ENCODE results near the gene DNLZ.

Gene DNLZ

GRCh38 chr9:136378170-136379002, 14.8 kb upstream of the DNLZ start:
- no peaks in the 10 kb centered on the region for H3K36me3 ChIP-seq (ENCODE audit: low read length)
- no peak overlapping the region for H2AFZ ChIP-seq (ENCODE audit: low read depth, low read length, severe bottlenecking)
- H3K9me3 ChIP-seq (ENCODE audit: insufficient read depth, low read length) = no peaks in the 10 kb centered on the region
- no peak overlapping the region for H3K9ac ChIP-seq (ENCODE audit: low read length)
- no peaks in the 10 kb centered on the region for H3F3A ChIP-seq (ENCODE audit: insufficient read depth)
- no peaks in the 10 kb centered on the region for H3K27me3 ChIP-seq (ENCODE audit: low read length)
- no peaks in the 10 kb centered on the region for H3K9me2 ChIP-seq (replicated peaks; ENCODE audit: insufficient read depth, low read length)
- no peaks in the 10 kb centered on the region for H3K79me2 ChIP-seq (ENCODE audit: insufficient read depth, low read length)
- H4K20me1 ChIP-seq (ENCODE audit: low read depth, low read length) = no peaks in the 10 kb centered on the region
- H3K27ac ChIP-seq (ENCODE audit: low read depth, low read length) = no peak overlapping the region
- H3K4me3 ChIP-seq (ENCODE audit: insufficient read depth, low read length, poor library complexity, severe bottlenecking) = no peak overlapping the region
- TF ChIP-seq EZH2phosphoT487 (conservative IDR thresholded peaks at IDR 0.05; ENCODE audit: low read length) (no peak), CTCF (IDR thresholded peaks at IDR 0.05; ENCODE audit: insufficient read depth, low read length, poor library complexity, severe bottlenecking) (no peak)
- H3K4me2 ChIP-seq (ENCODE audit: low read depth, low read length, poor library complexity, severe bottlenecking) = no peak overlapping the region

DNA sequence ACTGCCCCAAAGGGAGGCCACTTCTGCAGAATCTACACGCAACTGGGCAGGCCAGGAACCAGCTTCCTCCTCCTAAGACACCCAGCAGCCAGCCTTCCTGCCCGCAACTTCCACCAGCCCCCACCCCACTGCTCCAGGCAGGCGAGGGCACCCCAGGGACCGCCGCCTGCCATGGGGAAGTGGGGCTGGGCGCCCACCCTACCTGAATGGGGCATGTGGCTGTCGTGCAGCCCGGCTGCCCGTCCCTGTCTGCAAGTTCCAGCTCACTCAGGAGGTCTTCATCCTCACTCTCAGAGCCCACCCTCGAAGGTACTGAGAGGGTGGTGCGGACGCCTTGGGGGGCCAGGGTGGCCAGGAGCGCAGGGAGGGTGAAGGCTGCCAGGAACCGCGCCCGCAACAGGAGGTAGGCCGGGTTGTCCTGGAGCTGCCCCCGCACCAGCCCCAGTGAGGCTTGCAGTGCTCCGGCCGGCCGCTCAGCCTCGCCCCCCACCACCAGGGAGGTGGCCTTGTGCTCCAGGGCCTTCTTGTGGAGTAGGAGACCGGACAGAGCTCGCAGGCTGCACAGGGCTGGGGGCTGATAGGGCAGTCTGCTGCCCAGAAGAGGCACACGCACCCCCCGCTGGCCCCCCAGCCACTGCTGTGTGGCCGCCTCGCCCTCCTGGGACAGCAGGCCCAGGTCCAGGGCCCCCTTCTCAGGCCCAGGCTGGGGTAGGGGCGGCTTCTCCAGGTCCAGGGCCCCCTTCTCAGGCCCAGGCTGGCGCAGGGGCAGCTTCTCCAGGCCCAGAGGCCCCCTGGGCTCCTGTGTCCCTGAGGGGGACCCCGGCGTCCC, 14.0 kb upstream of the DNLZ start:
- Histone ChIP-seq H3K27me3 (ENCODE audit: low read length) (no peaks in the 10 kb centered on the region), H4K20me1 (ENCODE audit: low read depth, low read length) (no peaks in the 10 kb centered on the region), H3K79me2 (ENCODE audit: insufficient read depth, low read length) (no peaks in the 10 kb centered on the region), H3K27ac (ENCODE audit: low read depth, low read length) (no peak overlapping the region), H3K9me2 (replicated peaks; ENCODE audit: insufficient read depth, low read length) (no peaks in the 10 kb centered on the region), H3K4me2 (ENCODE audit: low read depth, low read length, poor library complexity, severe bottlenecking) (no peak overlapping the region), H3K9me3 (ENCODE audit: insufficient read depth, low read length) (no peaks in the 10 kb centered on the region), H3K4me3 (ENCODE audit: insufficient read depth, low read length, poor library complexity, severe bottlenecking) (no peak overlapping the region), H3F3A (ENCODE audit: insufficient read depth) (no peaks in the 10 kb centered on the region), H3K36me3 (ENCODE audit: low read length) (no peaks in the 10 kb centered on the region), H3K9ac (ENCODE audit: low read length) (no peak overlapping the region), H2AFZ (ENCODE audit: low read depth, low read length, severe bottlenecking) (no peak overlapping the region)
- no peak for TF ChIP-seq CTCF (IDR thresholded peaks at IDR 0.05; ENCODE audit: insufficient read depth, low read length, poor library complexity, severe bottlenecking)

DNA sequence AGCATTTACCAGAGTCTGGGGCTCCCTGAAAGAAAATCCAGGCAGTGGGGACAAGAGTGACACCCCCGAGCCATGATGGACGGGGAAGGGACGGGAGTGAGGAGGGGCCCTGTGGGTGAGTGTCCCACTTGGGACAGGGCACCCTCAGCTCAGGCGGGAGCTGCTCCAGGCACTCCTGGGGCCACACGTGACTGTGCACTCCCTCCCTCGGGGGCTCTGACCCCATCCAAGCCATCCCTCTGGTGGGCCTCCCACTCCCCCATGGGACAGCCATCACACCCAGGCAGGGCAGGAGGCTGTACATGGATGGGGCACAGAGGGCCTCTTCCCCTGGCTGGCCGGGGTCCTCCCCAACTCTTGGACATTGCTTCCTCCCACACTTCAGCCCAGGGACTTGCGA, 12.9 kb upstream of the DNLZ start:
- H2AFZ ChIP-seq (ENCODE audit: low read depth, low read length, severe bottlenecking) = no peak overlapping the region
- no peak for TF ChIP-seq EZH2phosphoT487 (conservative IDR thresholded peaks at IDR 0.05; ENCODE audit: low read length)
- TF ChIP-seq CTCF (IDR thresholded peaks at IDR 0.05; ENCODE audit: insufficient read depth, low read length, poor library complexity, severe bottlenecking) = no peak
- H4K20me1 ChIP-seq (ENCODE audit: low read depth, low read length) = no peaks in the 10 kb centered on the region
- H3K79me2 ChIP-seq (ENCODE audit: insufficient read depth, low read length) = no peaks in the 10 kb centered on the region
- H3K9me2 ChIP-seq (replicated peaks; ENCODE audit: insufficient read depth, low read length) = no peaks in the 10 kb centered on the region
- no peaks in the 10 kb centered on the region for H3K9me3 ChIP-seq (ENCODE audit: insufficient read depth, low read length)
- H3K4me2 ChIP-seq (ENCODE audit: low read depth, low read length, poor library complexity, severe bottlenecking) = no peak overlapping the region
- no peak overlapping the region for H3K9ac ChIP-seq (ENCODE audit: low read length)
- no peak overlapping the region for H3K4me3 ChIP-seq (ENCODE audit: insufficient read depth, low read length, poor library complexity, severe bottlenecking)
- no peaks in the 10 kb centered on the region for H3F3A ChIP-seq (ENCODE audit: insufficient read depth)
- H3K27ac ChIP-seq (ENCODE audit: low read depth, low read length) = no peak overlapping the region
- H3K36me3 ChIP-seq (ENCODE audit: low read length) = no peaks in the 10 kb centered on the region
- no peaks in the 10 kb centered on the region for H3K27me3 ChIP-seq (ENCODE audit: low read length)
